ENCODE measurements around the gene GORASP2. TPM values are rescaled to one million over a fixed set of nuclear protein-coding genes. Genes with fewer than 3 reads are reported as not detected.

The GORASP2 gene
- total RNA-seq, 1 experiment from 2014 or later: 98.1 TPM

- intact Hi-C loops (cut with micrococcal nuclease; ENCODE audit: unreplicated experiment): no loop called here
- TF ChIP-seq, protein P1, sequence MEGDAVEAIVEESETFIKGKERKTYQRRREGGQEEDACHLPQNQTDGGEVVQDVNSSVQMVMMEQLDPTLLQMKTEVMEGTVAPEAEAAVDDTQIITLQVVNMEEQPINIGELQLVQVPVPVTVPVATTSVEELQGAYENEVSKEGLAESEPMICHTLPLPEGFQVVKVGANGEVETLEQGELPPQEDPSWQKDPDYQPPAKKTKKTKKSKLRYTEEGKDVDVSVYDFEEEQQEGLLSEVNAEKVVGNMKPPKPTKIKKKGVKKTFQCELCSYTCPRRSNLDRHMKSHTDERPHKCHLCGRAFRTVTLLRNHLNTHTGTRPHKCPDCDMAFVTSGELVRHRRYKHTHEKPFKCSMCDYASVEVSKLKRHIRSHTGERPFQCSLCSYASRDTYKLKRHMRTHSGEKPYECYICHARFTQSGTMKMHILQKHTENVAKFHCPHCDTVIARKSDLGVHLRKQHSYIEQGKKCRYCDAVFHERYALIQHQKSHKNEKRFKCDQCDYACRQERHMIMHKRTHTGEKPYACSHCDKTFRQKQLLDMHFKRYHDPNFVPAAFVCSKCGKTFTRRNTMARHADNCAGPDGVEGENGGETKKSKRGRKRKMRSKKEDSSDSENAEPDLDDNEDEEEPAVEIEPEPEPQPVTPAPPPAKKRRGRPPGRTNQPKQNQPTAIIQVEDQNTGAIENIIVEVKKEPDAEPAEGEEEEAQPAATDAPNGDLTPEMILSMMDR (IDR thresholded peaks at IDR 0.05; ENCODE audit: unreplicated experiment): no peak
- BruUV-seq (replicated peaks): no TSS peak
- CTCF ChIA-PET: interaction anchor here (1.0 to 1.3 kb wide), 2 partner anchors 9 to 12 kb away, joined by 3 to 5 read pairs; no protein-coding TSS in a partner anchor
- Mint-ChIP-seq H3K4me1 (ENCODE audit: low read depth, unreplicated experiment) (no peaks in the 10 kb centered on the region), H3K27me3 (ENCODE audit: unreplicated experiment) (peaks cover 81% of the 10 kb centered on the region), H3K36me3 (ENCODE audit: insufficient read depth, unreplicated experiment) (no peaks in the 10 kb centered on the region), H3K4me3 (ENCODE audit: low read depth, unreplicated experiment) (no peak overlapping the region), H3K9me3 (ENCODE audit: low read depth, unreplicated experiment) (no peaks in the 10 kb centered on the region), H3K27ac (ENCODE audit: unreplicated experiment) (no peak overlapping the region)
- no peak for DNase-seq
These were observed 43.8 kb upstream of the GORASP2 start for GRCh38 chr2:170885130-170885791.

- Mint-ChIP-seq H3K4me1 (ENCODE audit: low read depth, unreplicated experiment) (no peaks in the 10 kb centered on the region), H3K27ac (ENCODE audit: unreplicated experiment) (no peak overlapping the region), H3K4me3 (ENCODE audit: low read depth, unreplicated experiment) (no peak overlapping the region), H3K36me3 (ENCODE audit: insufficient read depth, unreplicated experiment) (no peaks in the 10 kb centered on the region), H3K27me3 (ENCODE audit: unreplicated experiment) (peaks cover 75% of the 10 kb centered on the region), H3K9me3 (ENCODE audit: low read depth, unreplicated experiment) (no peaks in the 10 kb centered on the region)
- TF ChIP-seq, protein P1 (IDR thresholded peaks at IDR 0.05; ENCODE audit: unreplicated experiment): no peak
- DNase-seq: no peak
- CTCF ChIA-PET: interaction anchor here (1.3 kb wide), 1 partner anchor 8 kb away, joined by 5 read pairs; no protein-coding TSS in a partner anchor
- intact Hi-C loops (cut with micrococcal nuclease; ENCODE audit: unreplicated experiment): no loop called here
- BruUV-seq (replicated peaks): no TSS peak
These were observed 42.7 kb upstream of the GORASP2 start for GRCh38 chr2:170886386-170886785.

GRCh38 chr2:170887496-170887895, 41.6 kb upstream of the GORASP2 start:
- DNase-seq: no peak
- TF ChIP-seq, protein P1 (IDR thresholded peaks at IDR 0.05; ENCODE audit: unreplicated experiment): no peak
- Mint-ChIP-seq H3K36me3 (ENCODE audit: insufficient read depth, unreplicated experiment) (no peaks in the 10 kb centered on the region), H3K4me3 (ENCODE audit: low read depth, unreplicated experiment) (no peak overlapping the region), H3K27me3 (ENCODE audit: unreplicated experiment) (peaks cover 64% of the 10 kb centered on the region), H3K4me1 (ENCODE audit: low read depth, unreplicated experiment) (no peaks in the 10 kb centered on the region), H3K27ac (ENCODE audit: unreplicated experiment) (no peak overlapping the region), H3K9me3 (ENCODE audit: low read depth, unreplicated experiment) (no peaks in the 10 kb centered on the region)
- CTCF ChIA-PET: no interaction called here
- intact Hi-C loops (cut with micrococcal nuclease; ENCODE audit: unreplicated experiment): no loop called here
- no TSS peak for BruUV-seq (replicated peaks)

DNA sequence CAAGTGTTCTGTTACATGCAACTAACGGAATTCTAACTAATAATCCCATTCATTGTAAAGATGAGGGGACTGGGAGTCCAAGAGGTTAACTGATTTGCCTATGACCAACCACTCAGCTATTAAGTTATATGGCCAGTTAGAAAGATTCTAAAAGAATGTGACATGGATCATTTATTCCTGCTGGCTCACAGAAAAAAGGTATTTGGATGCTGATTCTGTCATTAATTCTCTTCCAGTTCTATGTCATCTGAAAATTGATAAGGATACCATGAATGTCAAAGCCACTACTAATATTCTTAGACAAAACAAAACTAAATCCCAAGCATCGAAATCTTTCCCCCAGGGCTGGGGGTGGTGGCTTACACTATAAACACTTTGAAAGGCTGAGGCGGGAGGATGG, 41.2 kb upstream of the GORASP2 start:
- Mint-ChIP-seq H3K9me3 (ENCODE audit: low read depth, unreplicated experiment) (no peaks in the 10 kb centered on the region), H3K27ac (ENCODE audit: unreplicated experiment) (no peak overlapping the region), H3K4me1 (ENCODE audit: low read depth, unreplicated experiment) (no peaks in the 10 kb centered on the region), H3K36me3 (ENCODE audit: insufficient read depth, unreplicated experiment) (no peaks in the 10 kb centered on the region), H3K4me3 (ENCODE audit: low read depth, unreplicated experiment) (no peak overlapping the region), H3K27me3 (ENCODE audit: unreplicated experiment) (peaks cover 60% of the 10 kb centered on the region)
- TF ChIP-seq, protein P1 (IDR thresholded peaks at IDR 0.05; ENCODE audit: unreplicated experiment): no peak
- no TSS peak for BruUV-seq (replicated peaks)
- intact Hi-C loops (cut with micrococcal nuclease; ENCODE audit: unreplicated experiment): no loop called here
- DNase-seq: no peak
- CTCF ChIA-PET: no interaction called here
